ENCODE measurements around the gene CST9.
"Not testable (repeated sequence)": the region's sequence is repeated elsewhere in the genome, so short reads cannot be mapped to it uniquely, and the experiment has no call there.

Gene CST9

GRCh38 chr20:23623666-23624323, 18.1 kb upstream of the CST9 start:
- no peak for DNase-seq (ENCODE audit: low spot score)

GRCh38 chr20:23622839-23623343, 17.2 kb upstream of the CST9 start:
- DNase-seq (ENCODE audit: low spot score): peak; percentile 100

- not testable (repeated sequence) for DNase-seq (ENCODE audit: low spot score)
Observed at GRCh38 chr20:23622401-23622800, 16.7 kb upstream of the CST9 start.

GRCh38 chr20:23620670-23621386, 15.1 kb upstream of the CST9 start:
- DNase-seq (ENCODE audit: low spot score): not testable (repeated sequence)

- no peak for DNase-seq (ENCODE audit: low spot score)
Observed at GRCh38 chr20:23614163-23614562, 8.4 kb upstream of the CST9 start.

- no peak for DNase-seq (ENCODE audit: low spot score)
Observed at GRCh38 chr20:23613676-23614075, 8.0 kb upstream of the CST9 start.

- DNase-seq (ENCODE audit: low spot score): no peak
Observed at GRCh38 chr20:23612396-23612795, 6.7 kb upstream of the CST9 start.

GRCh38 chr20:23609486-23610109, 3.9 kb upstream of the CST9 start:
- DNase-seq (ENCODE audit: low spot score): no peak

GRCh38 chr20:23608251-23608846, 2.6 kb upstream of the CST9 start:
- DNase-seq (ENCODE audit: low spot score): peak; percentile 82

GRCh38 chr20:23607497-23608245, 2.0 kb upstream of the CST9 start:
- DNase-seq (ENCODE audit: low spot score): no peak

- peak; percentile 95 for DNase-seq (ENCODE audit: low spot score)
Observed at GRCh38 chr20:23606652-23607049, 934 bp upstream of the CST9 start.

- no peak for DNase-seq (ENCODE audit: low spot score)
Observed at GRCh38 chr20:23604306-23604705, 1.4 kb downstream of the CST9 start.

- DNase-seq (ENCODE audit: low spot score): no peak
Observed at GRCh38 chr20:23603321-23603720, 2.4 kb downstream of the CST9 start.

GRCh38 chr20:23602699-23603098, 3.0 kb downstream of the CST9 start:
- no peak for DNase-seq (ENCODE audit: low spot score)

- DNase-seq (ENCODE audit: low spot score): no peak
Observed at GRCh38 chr20:23602241-23602640, 3.5 kb downstream of the CST9 start.

GRCh38 chr20:23601715-23602114, 4.0 kb downstream of the CST9 start:
- DNase-seq (ENCODE audit: low spot score): no peak

GRCh38 chr20:23598481-23598880, 7.2 kb downstream of the CST9 start:
- no peak for DNase-seq (ENCODE audit: low spot score)

- peak; percentile 58 for DNase-seq (ENCODE audit: low spot score)
Observed at GRCh38 chr20:23596579-23597250, 9.0 kb downstream of the CST9 start.

- no peak for DNase-seq (ENCODE audit: low spot score)
Observed at GRCh38 chr20:23595941-23596340, 9.8 kb downstream of the CST9 start.

- peak; percentile 18 for DNase-seq (ENCODE audit: low spot score)
Observed at GRCh38 chr20:23588434-23589403, 17.0 kb downstream of the CST9 start.
